GM06990 (cell line): Measurements from ENCODE around the gene PSMB11.

Experiments used
- DNase-seq: peaks from one replicate; pipeline ENCODE4 v3.0.0-alpha.2; 2011; ENCODE audit not compliant: insufficient read length; ENCODE audit errors: extremely low read depth
- H3K27me3 ChIP-seq: replicated peaks from 2 replicates; pipeline ENCODE4 v1.6.0; 2011; ENCODE audit warnings: low read length; ENCODE audit not compliant: control insufficient read depth, insufficient read depth
- H3K36me3 ChIP-seq: 2 replicates; pipeline ENCODE4 v1.5.1; 2011; ENCODE audit warnings: low read length; ENCODE audit not compliant: control insufficient read depth, insufficient read depth
- H3K4me3 ChIP-seq: replicated peaks from 2 replicates; pipeline ENCODE4 v1.5.1; 2011; ENCODE audit warnings: low read depth, mild to moderate bottlenecking, control low read depth, low read length
- CTCF ChIP-seq: IDR thresholded peaks from 2 replicates; pipeline ENCODE4 v1.5.1; 2011; ENCODE audit warnings: low read length, control low read depth, mild to moderate bottlenecking, inconsistent platforms; ENCODE audit not compliant: insufficient read depth, poor library complexity, severe bottlenecking

PSMB11 gene

GRCh38 chr14:23069413-23069806 is 27.4 kb downstream of the PSMB11 start:
- Histone ChIP-seq H3K4me3 (no peak overlapping the region), H3K27me3 (no peaks in the 10 kb centered on the region), H3K36me3 (peaks cover 24% of the 10 kb centered on the region)
- DNase-seq = no peak
- no peak for TF ChIP-seq CTCF

GRCh38 chr14:23070262-23071129 is 28.5 kb downstream of the PSMB11 start:
- TF ChIP-seq CTCF = no peak
- peak overlapping the region; percentile 92 for H3K4me3 ChIP-seq
- H3K36me3 ChIP-seq = peaks cover 26% of the 10 kb centered on the region
- no peaks in the 10 kb centered on the region for H3K27me3 ChIP-seq
- DNase-seq = no peak

- Histone ChIP-seq H3K4me3 (peak overlapping the region; percentile 92), H3K27me3 (no peaks in the 10 kb centered on the region), H3K36me3 (peaks cover 25% of the 10 kb centered on the region)
- no peak for TF ChIP-seq CTCF
- peak; percentile 64 for DNase-seq
These were observed 29.4 kb downstream of the PSMB11 start for GRCh38 chr14:23071244-23071920.

GRCh38 chr14:23071921-23072539 is 30.0 kb downstream of the PSMB11 start:
- Histone ChIP-seq H3K36me3 (peaks cover 26% of the 10 kb centered on the region), H3K4me3 (no peak overlapping the region), H3K27me3 (no peaks in the 10 kb centered on the region)
- DNase-seq = no peak
- no peak for TF ChIP-seq CTCF

GRCh38 chr14:23074906-23075305 is 32.9 kb downstream of the PSMB11 start:
- no peaks in the 10 kb centered on the region for H3K27me3 ChIP-seq
- DNase-seq = no peak
- peaks cover 27% of the 10 kb centered on the region for H3K36me3 ChIP-seq
- TF ChIP-seq CTCF = no peak
- H3K4me3 ChIP-seq = no peak overlapping the region
